ENCODE data around the gene GPR21.

DNA sequence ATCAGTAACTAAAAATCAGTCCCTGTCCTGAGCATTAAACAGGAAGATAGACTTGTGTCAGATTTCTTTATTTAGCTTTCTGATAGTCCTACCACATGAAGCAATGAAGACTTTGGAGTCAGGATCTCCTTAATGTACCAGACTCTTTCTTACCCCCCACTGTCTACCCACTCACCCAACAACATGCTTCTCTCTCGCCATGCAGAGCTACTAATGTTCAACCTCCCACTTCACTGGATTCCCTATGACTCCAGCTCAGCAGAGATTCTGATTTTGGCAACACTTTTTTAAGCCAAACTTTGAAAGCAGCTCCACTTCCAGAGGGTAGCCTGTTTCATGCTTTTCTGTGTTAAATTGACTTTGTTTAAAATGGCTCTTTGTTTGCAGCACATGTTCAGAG is 50.8 kb downstream of the GPR21 start:
- TF ChIP-seq POLR2A (IDR thresholded peaks at IDR 0.05) (no peak), POLR2AphosphoS5 (IDR thresholded peaks at IDR 0.05) (no peak)
- TF ChIP-seq, protein P1, sequence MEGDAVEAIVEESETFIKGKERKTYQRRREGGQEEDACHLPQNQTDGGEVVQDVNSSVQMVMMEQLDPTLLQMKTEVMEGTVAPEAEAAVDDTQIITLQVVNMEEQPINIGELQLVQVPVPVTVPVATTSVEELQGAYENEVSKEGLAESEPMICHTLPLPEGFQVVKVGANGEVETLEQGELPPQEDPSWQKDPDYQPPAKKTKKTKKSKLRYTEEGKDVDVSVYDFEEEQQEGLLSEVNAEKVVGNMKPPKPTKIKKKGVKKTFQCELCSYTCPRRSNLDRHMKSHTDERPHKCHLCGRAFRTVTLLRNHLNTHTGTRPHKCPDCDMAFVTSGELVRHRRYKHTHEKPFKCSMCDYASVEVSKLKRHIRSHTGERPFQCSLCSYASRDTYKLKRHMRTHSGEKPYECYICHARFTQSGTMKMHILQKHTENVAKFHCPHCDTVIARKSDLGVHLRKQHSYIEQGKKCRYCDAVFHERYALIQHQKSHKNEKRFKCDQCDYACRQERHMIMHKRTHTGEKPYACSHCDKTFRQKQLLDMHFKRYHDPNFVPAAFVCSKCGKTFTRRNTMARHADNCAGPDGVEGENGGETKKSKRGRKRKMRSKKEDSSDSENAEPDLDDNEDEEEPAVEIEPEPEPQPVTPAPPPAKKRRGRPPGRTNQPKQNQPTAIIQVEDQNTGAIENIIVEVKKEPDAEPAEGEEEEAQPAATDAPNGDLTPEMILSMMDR (IDR thresholded peaks at IDR 0.05) = no peak
